Peyer's patch (tissue), 4 donors: Measurements from ENCODE around the gene PARP11.

Experiments used
- CTCF ChIP-seq, 6 experiments: fragments of 450-650 bp in 4 of 6; fragments of 200-600 bp in 2 of 6; sonication (generic) in 1 of 6; IDR thresholded peaks; one replicate each; pipeline ENCODE4 v1.5.1; 2017 to 2019; ENCODE audit warnings: antibody characterized with exemption in 6 of 6, mild to moderate bottlenecking in 3 of 6, moderate library complexity in 1 of 6
- POLR2A ChIP-seq, 2 donors: fragments of 450-650 bp; IDR thresholded peaks; one replicate each; pipeline ENCODE4 v1.5.1; 2017; ENCODE audit warnings: antibody characterized with exemption in 2 of 2, mild to moderate bottlenecking in 2 of 2, moderate library complexity in 2 of 2

- TF ChIP-seq POLR2A (IDR thresholded peaks at IDR 0.05) (no peak), CTCF (IDR thresholded peaks at IDR 0.05) (no peak)
Observed at GRCh38 chr12:3809357-3810015, 63.7 kb downstream of the PARP11 start.
